ENCODE measurements around the gene ANKRD31. TPM values are rescaled to one million over a fixed set of nuclear protein-coding genes. Genes with fewer than 3 reads are reported as not detected.

ANKRD31 gene
- total RNA-seq, 1 experiment from 2014 or later: 0.11 TPM

DNA sequence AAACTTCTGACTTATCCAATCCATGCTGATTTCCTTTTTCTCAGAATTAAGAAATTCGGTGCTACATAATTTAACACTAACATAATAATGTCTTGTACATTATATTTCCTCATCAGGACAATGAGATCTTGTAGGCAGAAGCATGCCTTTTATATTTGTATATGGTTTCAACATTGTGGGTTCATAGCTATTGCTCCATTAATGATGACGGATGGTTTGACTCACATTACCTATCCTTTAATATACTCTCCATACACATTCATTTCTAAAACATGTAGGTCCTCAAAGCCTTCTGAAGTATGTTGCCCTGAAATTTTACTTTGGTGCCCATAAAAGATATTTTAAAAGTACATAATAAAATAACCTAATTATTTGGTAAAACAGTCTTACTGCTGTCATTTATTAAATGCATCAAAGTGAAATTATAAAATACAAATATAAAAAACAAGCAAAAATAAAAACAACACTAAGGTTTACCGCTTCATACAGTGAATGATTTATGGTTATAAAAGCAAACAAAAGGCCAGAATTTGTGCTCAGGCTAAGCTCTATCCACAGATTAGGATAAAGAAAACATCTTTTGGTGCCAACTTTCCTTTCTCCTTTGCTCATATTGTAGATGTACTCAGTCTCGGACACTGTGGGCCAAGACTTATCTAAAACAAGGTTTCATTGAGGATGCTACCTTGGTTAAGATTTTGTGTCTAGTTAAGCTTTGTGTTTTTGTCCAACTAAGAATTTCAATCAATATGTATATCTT, 123.1 kb downstream of the ANKRD31 start:
- no peak overlapping the region for H3K4me2 ChIP-seq (ENCODE audit: insufficient read depth, insufficient read length, low read length)

More for the DNA sequence above, 123.1 kb downstream of the ANKRD31 start:
- Histone ChIP-seq H3K14ac (ENCODE audit: insufficient read depth, low read length) (no peak overlapping the region), H2BK12ac (ENCODE audit: insufficient read length, low read depth, low read length) (no peak overlapping the region), H2BK20ac (ENCODE audit: low read depth, low read length, poor library complexity, severe bottlenecking) (no peak overlapping the region), H4K91ac (ENCODE audit: insufficient read length, low read depth, low read length) (no peak overlapping the region), H3K9ac (ENCODE audit: extremely low read depth, insufficient read length, low read length) (no peak overlapping the region), H4K8ac (replicated peaks; ENCODE audit: insufficient read length, low read depth, low read length) (no peak overlapping the region), H2BK120ac (ENCODE audit: low read depth, low read length, poor library complexity, severe bottlenecking) (no peak overlapping the region), H3K23me2 (ENCODE audit: insufficient read length, low read depth, low read length, poor library complexity, severe bottlenecking) (no peaks in the 10 kb centered on the region), H2AK5ac (ENCODE audit: insufficient read length, low read length) (no peak overlapping the region), H3K79me1 (ENCODE audit: insufficient read depth, low read depth, low read length, poor library complexity, severe bottlenecking) (no peaks in the 10 kb centered on the region), H4K20me1 (ENCODE audit: control insufficient read depth, insufficient read depth, insufficient read length) (no peaks in the 10 kb centered on the region), H3T11ph (ENCODE audit: low read length) (no peak overlapping the region), H3K27me3 (ENCODE audit: insufficient read depth, low read length) (no peaks in the 10 kb centered on the region), H3K4ac (ENCODE audit: low read depth, low read length) (no peak overlapping the region), H3K79me2 (ENCODE audit: insufficient read depth, low read length) (no peaks in the 10 kb centered on the region), H3K18ac (ENCODE audit: insufficient read length, low read depth, low read length) (no peak overlapping the region), H2AFZ (ENCODE audit: low read length) (no peak overlapping the region), H3K23ac (ENCODE audit: insufficient read length, low read depth, low read length) (no peak overlapping the region), H3K27ac (ENCODE audit: insufficient read length, low read depth, low read length) (no peak overlapping the region), H2BK5ac (ENCODE audit: insufficient read length, low read length) (no peak overlapping the region), H2BK15ac (ENCODE audit: low read depth, low read length) (no peak overlapping the region), H3K56ac (ENCODE audit: insufficient read length, low read depth, low read length) (no peak overlapping the region), H3K9me3 (ENCODE audit: control insufficient read depth, low read depth, low read length) (no peaks in the 10 kb centered on the region), H3K4me1 (ENCODE audit: insufficient read depth, low read length) (no peaks in the 10 kb centered on the region), H4K5ac (ENCODE audit: insufficient read length, low read depth, low read length) (no peak overlapping the region)
- no CpG with 5 or more reads among the region's 4 CpGs for WGBS (ENCODE audit: extremely low coverage, insufficient read length, low lambda C conversion rate)
- Mint-ChIP-seq H3K27me3 (ENCODE audit: low read depth) (no peaks in the 10 kb centered on the region), H3K9me3 (no peaks in the 10 kb centered on the region), H3K4me1 (no peaks in the 10 kb centered on the region; a peak in 1 of 4 replicates), H3K36me3 (ENCODE audit: insufficient read depth in 1 of 3, low read depth in 3 of 3) (no peaks in the 10 kb centered on the region), H3K4me3 (no peak overlapping the region), H3K27ac (no peak overlapping the region)
- DNase-seq: no peak
- TF ChIP-seq, protein P1, sequence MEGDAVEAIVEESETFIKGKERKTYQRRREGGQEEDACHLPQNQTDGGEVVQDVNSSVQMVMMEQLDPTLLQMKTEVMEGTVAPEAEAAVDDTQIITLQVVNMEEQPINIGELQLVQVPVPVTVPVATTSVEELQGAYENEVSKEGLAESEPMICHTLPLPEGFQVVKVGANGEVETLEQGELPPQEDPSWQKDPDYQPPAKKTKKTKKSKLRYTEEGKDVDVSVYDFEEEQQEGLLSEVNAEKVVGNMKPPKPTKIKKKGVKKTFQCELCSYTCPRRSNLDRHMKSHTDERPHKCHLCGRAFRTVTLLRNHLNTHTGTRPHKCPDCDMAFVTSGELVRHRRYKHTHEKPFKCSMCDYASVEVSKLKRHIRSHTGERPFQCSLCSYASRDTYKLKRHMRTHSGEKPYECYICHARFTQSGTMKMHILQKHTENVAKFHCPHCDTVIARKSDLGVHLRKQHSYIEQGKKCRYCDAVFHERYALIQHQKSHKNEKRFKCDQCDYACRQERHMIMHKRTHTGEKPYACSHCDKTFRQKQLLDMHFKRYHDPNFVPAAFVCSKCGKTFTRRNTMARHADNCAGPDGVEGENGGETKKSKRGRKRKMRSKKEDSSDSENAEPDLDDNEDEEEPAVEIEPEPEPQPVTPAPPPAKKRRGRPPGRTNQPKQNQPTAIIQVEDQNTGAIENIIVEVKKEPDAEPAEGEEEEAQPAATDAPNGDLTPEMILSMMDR (conservative IDR thresholded peaks at IDR 0.05): no peak
